Measurements from ENCODE around the gene LRRC74A.

Gene LRRC74A

DNA sequence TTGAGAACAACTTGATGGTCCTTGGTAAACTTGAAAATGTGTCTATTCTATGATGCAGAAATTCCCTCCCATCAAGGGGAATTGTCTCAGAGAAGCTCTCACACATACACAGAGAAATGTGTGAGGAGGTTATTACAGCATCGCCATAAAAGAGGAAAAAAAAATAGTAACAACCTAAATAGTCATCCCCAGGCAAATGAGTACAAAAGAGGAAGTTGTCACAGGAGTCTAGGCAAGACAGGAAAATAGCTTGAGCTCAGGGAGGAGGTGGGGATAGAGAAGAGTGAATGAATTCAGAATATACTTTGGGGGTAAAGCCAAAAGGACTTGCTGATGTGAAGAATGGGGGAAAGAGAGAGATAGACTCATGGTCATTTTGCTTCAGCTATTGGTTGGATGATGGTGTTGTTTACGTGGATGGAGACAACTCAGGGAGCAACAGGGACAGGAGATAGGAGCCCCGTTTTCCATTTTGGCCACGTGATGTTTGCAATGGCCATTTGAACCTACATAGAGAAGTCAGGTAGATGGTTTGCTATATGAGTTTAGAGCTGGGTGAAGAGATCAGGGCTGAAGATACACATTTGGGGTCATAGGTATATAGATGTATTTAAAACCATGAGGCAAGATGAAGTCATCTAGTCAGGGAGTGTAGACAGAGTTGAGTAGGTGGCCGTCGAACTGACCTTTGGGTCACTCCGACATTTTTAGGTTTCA lies 20.3 kb downstream of the LRRC74A start:
- DNase-seq (ENCODE audit: low read depth in 2 of 3, low spot score in 2 of 3) = no peak

DNA sequence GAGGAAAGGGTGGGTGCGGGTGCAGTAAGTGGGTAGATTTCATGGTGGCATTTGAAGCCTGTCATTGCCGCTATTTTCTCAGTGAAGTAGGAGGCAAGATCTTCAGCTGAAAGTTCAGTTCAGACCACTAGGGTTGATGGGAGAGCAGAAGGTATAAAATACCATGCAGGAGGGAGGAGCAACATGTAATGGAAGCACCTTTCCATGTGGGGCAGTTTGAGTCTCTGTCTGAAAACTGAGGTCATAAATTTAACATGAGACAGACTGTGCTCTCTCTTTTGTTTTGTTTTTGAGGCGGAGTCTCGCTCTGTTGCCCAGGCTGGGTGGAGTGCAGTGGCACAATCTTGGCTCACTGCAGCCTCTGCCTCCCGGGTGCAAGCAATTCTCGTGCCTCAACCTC lies 22.7 kb downstream of the LRRC74A start:
- DNase-seq (ENCODE audit: low read depth in 2 of 3, low spot score in 2 of 3) = no peak

DNA sequence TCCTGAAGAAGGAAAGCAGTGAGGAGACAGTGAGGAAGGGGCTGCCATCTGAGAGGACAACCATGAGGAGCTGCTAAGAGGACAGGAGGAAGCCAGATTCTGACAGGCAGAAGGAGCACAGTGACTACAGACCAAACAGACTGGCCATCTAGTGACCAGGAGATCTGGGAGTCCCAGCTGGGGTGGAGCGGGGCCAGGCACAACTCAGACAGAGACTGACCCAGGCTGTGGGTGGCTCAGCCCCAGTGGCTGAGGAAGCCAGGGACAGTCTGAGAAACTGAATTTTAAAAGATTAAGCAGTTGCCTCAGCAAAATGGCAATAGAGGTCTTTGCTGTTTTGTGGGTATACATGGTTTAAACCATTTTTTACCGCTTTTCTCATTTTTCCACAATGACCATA lies 28.9 kb downstream of the LRRC74A start:
- no peak for DNase-seq (ENCODE audit: low read depth in 2 of 3, low spot score in 2 of 3)

DNA sequence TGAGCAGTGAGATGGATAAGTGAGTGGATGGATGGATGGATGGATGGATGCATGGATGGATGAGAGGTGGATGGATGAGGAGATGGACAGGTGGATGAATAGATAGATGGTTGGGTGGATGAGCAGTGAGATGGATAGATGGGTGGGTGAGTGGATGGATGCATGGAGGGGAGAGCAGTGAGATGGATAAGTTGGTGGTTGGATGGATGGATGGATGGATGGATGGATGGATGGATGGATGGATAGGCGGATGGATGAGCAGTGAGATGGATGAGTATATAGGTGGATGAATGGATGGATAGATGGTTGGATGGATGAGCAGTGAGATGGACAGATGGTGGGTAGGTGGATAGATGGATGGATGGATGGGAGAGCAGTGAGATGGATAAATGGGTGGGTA lies 30.6 kb downstream of the LRRC74A start:
- DNase-seq (ENCODE audit: low read depth in 2 of 3, low spot score in 2 of 3) = no peak

DNA sequence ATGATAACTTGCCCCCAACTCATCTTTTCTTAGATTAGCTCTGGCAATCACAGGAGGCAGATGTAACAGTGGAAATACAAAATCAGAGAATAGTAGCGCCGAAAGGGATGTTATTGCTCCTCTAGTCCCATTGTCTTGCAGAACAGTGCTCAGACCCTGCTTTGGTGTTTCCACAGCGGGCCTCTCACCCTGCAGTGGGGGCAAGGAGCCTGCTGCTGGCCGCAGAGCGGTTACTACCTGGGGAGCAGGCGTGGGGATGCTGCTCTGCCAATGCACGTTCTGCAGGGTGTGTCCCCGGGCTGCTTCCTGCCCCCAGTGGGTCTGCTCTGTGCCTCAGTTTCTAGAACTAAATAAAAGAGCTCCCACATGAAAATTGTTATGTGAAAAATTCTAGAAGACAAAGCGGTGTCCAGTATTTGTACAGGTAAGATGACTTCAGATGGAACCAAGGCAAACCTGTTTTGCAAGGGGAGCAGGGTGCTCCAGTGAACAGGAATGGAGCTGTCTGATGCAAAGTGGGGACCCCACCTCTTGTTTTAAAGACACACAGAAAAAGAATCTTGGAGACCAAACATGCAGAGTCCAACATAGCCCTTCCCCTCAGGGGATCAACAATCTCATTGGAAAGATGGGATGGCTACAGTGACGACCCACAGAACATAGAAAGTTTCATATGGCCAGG lies 35.5 kb downstream of the LRRC74A start:
- DNase-seq (ENCODE audit: low read depth in 2 of 3, low spot score in 2 of 3) = no peak

DNA sequence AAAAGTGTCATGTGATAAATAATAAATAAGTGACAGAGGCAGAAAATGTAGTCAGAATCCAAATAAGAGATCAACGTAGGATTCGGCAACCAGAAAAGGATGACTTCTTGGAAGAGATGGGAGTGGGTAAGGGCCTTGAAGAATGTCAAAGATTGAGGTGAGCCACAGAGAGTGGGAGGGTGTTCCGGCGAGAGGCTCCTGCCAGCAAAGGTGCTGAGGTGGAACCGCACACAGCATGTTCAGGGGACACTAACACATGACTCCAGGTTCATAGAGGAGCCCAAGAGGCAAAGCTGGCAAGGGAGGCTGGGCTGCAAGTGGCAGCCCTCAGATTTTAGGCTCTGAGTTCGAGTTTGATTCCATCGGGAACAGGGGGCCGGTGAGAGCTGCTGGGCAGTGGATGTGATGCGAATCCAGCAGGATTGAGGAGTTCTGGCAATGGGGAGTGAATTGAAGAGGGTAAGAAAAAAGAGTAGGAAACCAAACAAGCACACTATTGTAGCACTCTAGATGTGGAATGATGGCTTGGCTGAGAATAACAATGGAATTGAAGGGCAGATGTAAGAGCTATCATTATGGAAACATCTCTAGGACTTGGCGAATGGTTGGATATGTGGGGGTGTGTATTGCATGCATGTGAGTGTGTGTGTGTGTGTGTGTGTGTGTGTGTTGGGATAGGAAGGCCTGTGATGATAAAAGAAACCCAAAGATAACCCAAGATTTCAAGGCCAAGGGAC lies 36.5 kb downstream of the LRRC74A start:
- DNase-seq (ENCODE audit: low read depth in 2 of 3, low spot score in 2 of 3) = no peak

DNA sequence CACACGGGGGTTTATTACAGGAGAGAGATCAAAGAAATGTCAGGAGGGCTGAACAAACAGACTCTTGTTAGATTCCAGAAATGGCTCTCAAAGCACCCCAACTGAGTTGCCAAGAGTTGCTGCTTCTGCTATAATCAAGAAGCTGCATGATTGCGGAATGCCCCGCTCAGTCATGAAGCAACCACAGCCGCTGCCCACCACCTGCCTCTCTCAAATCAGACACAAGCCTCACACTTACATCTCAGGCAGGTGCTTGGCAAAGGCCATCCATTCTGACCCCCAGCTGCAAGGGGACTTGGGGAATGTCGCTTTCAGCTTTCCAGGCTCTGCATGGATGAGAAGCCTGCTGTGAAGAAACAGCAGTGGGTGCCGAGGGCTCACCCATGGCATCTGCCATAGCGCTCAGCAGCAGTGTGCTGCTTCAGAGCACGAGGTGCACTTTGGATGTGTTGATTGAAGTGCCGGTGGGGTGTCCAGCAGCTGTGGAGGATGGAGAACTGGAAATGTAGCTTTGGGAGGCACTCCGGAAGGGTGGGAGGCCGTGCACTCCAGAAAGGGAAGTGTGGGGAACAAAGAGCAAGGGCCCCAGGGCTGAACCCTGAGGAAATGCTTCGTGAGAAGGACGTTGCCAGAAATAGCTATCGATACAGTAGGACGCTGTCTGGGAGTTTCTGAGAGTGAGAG lies 37.7 kb downstream of the LRRC74A start:
- no peak for DNase-seq (ENCODE audit: low read depth in 2 of 3, low spot score in 2 of 3)

DNA sequence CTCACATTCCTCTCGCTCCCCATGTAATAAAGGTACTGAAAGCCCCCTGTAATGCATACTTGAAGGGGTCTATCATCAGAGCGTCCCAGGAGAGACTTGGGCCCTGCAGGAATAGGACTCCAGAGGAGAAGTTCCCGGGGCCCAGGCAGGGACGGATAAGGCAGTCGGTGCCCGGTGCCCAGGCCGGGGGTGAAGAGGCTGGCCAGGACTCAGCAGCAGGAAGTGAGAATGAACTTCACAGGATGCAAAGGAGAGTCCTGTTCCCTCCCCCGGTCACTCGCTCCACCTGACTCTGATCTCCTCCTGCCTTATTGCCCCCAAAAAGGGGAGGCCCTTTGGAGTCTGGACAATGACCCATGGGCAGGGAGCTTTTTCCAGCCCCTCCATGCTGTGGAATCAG lies 40.2 kb downstream of the LRRC74A start:
- no peak for DNase-seq (ENCODE audit: low read depth in 2 of 3, low spot score in 2 of 3)

DNA sequence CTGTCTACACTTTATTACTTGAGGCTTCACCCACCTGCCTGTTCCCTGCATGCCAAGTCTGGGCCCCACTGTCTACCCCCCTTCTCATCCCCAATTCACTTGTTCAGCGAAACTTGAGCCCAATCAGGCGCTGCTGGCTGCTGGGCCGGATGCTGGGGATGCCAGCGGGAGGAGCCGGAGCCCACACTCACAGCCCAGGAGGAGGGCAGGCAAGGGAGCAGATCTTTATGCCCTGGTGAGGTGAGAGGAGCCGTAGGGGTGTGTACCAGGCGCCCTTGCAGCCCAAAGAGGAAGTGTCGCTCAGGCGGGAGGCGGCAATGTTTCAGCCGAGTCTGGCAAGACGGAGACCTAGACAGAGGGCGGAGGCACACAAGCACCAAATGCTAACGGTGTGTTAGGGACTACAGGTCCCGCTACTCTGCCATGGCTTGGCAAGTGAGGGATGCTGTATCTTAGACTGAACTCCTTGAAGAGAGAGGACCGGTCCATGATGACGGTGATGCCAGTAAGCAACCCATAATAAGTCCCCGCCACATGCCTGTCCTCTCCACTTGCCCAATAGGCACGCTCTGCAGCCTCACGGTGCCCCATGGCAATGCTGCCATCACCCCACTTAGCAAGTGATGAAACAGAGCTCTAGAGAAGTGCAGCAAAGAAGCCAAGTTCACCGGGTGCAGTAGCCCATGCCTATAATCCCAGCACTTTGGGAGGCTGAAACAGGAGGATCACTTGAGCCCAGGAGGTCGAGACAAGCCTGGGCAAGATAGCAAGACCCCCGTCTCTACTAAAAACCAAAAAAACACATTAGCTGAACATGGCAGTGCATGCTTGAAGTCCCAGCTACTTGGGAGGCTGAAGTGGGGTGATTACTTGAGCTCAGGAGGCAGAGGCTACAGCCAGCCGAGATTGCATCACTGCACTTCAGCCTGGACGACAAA lies 41.6 kb downstream of the LRRC74A start:
- no peak for DNase-seq (ENCODE audit: low read depth in 2 of 3, low spot score in 2 of 3)

DNA sequence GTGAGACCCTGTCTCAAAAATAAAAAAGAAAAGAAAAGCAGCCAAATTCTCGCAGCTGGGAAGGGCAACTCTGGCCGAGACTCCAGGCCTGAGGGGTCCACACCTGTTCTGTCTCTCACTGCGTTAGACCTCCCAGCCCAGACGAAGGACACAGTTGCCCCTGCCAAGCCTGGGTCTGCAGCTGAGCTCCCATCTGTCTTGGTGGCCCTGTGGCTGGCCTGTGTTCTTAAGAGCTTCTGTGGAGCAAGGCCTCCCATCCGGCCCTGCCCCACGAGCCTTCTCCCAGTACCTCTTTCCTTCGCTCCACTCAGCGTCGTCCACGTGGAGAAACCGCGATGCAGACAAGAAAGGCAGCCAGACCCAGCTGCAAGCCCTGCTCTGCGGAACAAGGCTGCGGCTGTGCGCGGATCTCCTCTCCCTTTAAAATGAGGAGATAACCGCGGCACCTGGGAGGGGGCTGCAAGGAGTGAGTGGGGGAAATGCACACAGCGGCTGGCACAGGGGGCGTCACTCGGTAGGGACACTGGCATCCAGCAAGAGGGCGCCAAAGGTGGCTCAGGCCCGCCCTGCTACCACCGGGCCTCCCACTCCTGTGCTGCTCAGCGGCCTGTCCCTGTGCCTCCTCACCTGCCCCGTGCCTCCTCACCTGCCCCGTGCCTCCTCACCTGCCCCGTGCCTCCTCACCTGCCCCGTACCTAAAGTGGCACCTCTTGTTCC lies 42.4 kb downstream of the LRRC74A start:
- DNase-seq (ENCODE audit: low read depth in 2 of 3, low spot score in 2 of 3) = no peak

DNA sequence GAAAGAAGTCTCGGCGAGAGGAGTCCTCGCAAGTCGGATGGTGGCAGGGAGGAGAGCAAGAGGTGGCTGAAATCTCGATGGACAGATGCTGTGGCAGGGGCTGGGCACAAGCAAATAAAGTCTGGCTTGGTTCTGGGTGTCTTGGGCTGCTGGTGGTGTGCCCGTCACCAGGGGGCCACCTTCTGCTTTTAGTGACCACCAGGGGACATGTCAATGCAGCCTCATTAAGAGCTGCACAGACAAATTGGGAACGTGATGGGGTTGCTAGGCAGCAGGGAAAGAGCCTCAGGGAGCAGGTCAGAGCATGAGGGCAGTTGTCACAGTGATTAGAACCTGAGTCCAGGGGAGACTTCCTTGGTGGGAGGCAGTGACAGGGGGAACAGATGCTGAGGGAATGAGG lies 44.0 kb downstream of the LRRC74A start:
- DNase-seq (ENCODE audit: low read depth in 2 of 3, low spot score in 2 of 3) = no peak

DNA sequence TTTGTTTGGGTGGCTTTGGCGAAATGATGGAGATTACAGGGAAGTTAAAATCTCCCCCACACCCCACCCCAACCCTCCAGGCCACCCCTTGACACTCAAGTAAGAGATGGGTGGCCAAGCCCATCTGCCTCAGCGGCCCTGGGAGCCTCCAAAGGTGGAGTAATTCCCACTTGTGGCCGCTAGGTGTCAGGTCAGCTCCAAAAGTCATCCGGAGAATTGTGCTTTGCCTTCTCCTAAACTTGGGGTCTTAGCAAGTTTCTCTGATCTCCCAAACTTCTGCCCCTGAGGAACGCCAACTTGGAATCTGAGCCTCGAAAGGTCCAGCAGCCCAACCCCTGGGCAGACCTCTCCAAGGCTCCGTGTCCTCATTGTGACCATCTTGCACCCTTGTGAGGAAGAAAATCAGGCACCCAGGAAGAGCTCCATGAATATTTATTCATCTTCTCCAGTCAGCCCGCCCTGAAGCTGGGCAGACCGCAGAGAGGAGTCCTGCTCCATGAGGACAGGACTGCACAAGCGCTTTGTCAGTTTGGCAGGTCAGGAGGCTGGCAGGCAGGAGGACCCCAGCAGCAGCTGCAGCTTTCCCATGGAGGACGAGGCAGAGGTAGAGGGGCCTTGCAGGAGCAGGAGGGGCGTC lies 46.7 kb downstream of the LRRC74A start:
- peak in 2 of 3 experiments; percentile 45 to 47 for DNase-seq (ENCODE audit: low read depth in 2 of 3, low spot score in 2 of 3)

DNA sequence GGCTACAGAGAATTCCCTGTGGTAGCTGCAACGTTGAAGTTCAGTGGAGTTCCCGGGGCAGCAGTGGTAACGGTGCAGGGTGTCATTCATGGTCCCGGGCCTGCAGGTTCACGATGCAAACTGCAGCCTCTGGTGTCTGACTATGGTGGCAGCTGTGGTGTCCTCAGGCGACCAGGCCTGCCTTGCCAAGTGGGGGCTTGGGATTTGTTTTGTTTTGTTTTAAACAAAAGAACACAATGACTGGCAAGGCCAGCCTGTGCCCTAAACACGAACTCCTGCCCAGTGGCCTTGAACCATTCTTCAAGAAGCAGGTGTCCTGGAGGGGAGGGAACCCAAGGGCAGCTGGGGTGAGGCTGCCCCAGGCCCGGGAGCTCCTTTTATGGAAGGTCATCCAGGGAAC lies 48.5 kb downstream of the LRRC74A start:
- DNase-seq (ENCODE audit: low read depth in 2 of 3, low spot score in 2 of 3) = no peak

DNA sequence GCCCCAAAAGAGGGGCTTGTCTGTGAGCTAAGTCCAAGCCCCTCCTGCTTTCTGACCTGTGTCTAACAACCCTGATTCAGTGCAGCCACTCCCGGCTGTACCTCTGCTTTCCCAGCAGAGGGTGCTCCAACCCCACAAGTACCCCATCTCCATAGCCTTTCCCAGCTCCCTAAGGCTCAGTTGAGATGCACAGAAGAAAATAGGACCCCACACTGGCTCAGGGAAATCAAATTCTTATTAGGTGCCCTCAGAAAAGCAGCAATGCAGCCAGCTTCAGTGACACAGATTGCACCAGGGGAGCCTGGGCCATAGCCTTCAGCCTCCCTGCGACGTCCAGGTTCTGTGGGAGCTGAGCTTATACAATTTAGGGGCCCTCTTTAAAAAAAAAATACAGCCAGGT lies 49.9 kb downstream of the LRRC74A start:
- DNase-seq (ENCODE audit: low read depth in 2 of 3, low spot score in 2 of 3) = no peak

DNA sequence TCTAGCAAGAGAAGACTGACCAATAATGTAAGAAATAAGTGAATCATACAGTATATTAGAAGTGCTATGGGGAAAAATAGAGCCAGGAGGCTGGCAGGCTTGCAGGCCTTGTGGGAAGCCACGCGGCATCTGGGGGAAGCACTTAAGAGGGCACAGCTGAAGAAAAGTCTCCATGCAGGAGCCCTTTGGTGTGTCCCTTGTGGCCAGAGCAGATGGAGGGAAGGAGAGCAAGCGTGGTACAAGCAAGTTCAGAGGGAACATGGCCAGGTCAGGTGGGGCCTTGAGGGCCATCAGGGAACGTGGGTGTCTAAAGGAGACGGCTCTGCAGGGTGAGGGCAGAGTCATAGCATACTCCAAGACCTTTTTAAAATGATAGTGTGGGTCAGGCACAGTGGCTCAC lies 51.7 kb downstream of the LRRC74A start:
- DNase-seq (ENCODE audit: low read depth in 2 of 3, low spot score in 2 of 3) = no peak

DNA sequence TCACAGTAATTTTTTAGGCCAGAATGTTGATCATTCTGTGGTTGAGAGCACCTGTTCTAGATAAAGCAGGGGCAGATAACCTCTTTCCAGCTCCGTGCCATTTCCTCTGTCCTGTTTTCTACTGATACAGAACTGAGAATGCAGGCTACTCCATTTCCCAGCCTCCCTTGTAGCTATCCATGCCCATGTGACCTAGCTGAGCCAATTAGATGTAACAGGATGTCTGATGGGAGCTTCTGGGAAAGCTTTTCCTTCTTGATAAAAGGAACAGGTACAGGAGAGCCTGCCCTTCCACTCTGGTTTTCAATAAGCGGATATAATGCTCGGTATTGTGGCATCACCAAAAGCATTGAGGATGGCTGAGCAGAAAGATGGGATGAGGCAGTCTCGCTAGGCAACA lies 54.2 kb downstream of the LRRC74A start:
- no peak for DNase-seq (ENCODE audit: low read depth in 2 of 3, low spot score in 2 of 3)

DNA sequence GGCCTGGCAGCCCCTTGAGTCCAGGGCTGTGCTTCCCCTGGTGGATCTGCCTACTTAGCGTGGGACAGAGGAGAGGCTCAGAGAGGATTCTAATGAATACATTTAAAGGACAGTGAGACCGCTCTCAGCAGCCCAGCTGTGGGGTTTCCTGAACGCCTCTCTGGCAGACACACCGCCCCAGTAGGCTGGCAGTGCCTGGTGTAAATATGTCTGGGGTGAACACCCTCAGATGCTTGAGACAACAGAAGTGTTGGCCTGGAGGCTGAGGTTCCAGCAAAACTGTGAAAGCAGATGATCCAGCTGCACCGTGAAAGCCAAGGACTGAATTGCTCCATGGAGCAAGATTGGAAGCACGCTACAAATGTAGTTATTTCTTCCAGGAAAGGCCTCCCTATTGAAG lies 55.1 kb downstream of the LRRC74A start:
- DNase-seq (ENCODE audit: low read depth in 2 of 3, low spot score in 2 of 3) = no peak

DNA sequence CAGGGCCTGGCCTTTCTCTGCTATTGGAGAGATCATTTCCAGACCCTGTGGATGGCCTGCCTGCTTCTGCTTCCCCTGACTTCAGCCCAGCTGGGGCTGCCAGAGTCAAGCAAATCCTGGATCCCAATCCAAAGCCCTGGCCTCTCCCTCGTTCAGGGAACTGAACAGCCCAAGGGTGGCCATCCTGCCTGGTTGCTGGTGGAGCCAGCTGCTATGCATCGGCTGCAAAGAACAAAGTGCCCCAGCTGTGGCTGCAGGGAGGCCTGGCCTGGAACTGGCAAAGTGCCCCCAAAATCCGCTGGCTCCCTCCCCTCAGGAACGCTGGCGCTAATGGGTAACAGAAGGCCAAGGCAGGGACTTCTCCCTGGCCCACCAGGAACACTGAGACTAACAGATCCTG lies 56.4 kb downstream of the LRRC74A start:
- DNase-seq (ENCODE audit: low read depth in 2 of 3, low spot score in 2 of 3) = no peak

DNA sequence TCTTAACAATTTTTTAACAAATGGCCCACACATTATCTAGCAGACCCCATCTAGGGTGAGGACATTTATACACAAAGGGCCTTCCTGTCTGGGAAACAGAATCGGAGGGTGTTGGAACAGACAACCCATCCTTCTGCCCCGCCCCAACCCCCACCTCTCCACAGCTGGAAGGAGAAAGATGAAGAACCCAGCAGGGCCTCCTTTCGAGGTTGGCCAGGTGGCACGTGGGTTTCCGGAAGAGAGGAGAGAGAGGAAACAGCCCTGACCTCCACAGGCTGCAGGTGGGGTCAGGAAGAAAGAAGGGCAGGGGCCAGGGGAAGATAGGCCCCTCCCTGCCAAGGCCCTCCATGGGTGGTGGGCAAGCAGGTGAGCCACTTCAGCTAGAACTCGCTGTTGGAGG lies 57.2 kb downstream of the LRRC74A start:
- DNase-seq (ENCODE audit: low read depth in 2 of 3, low spot score in 2 of 3) = no peak

DNA sequence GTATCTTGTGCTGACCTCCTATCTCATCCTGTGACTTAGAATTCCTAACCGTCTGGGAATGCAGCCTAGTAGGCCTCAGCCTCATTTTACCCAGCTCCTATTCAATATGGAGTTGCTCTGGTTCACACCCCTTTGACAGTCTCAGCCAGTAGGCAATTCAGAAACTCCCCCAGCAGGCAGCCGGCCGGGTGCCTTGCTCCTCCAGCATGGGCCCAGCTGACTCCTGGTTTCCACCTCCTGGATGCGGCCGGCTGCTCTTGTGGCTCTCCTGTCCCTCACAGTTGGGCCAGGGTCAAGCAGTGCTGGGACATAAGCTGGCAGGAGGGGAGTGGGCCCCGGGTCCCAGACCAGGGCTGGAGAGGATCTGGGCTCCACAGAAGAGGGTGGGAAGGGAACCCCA lies 58.2 kb downstream of the LRRC74A start:
- DNase-seq (ENCODE audit: low read depth in 2 of 3, low spot score in 2 of 3) = no peak
